ENCODE results near the gene RAP1A. TPM values are rescaled to one million over a fixed set of nuclear protein-coding genes. Genes with fewer than 3 reads are reported as not detected.
"Not testable (repeated sequence)": the region's sequence is repeated elsewhere in the genome, so short reads cannot be mapped to it uniquely, and the experiment has no call there.

The RAP1A gene
- total RNA-seq, 1 donor from 2014 or later: 326 TPM

GRCh38 chr1:111602302-111602701, 17.3 kb upstream of the RAP1A start:
- peaks cover 90% of the 10 kb centered on the region for H3K4me1 Mint-ChIP-seq (ENCODE audit: low read depth)
- peaks cover 30% of the 10 kb centered on the region for H3K36me3 Mint-ChIP-seq (ENCODE audit: low read depth)
- peak overlapping the region; percentile 97 for H3K27ac Mint-ChIP-seq
- peaks cover 3% of the 10 kb centered on the region for H3K9me3 Mint-ChIP-seq
- H3K4me3 Mint-ChIP-seq: peak overlapping the region; percentile 75
- intact Hi-C loops (cut with micrococcal nuclease): loop anchor here (5.0 kb wide), 1 partner anchor 45 kb away; no protein-coding TSS in a partner anchor
- no peaks in the 10 kb centered on the region for H3K27me3 Mint-ChIP-seq (ENCODE audit: insufficient read depth)
- DNase-seq (ENCODE audit: low spot score): no peak

- Mint-ChIP-seq H3K27me3 (ENCODE audit: insufficient read depth) (no peaks in the 10 kb centered on the region), H3K36me3 (ENCODE audit: low read depth) (peaks cover 30% of the 10 kb centered on the region), H3K9me3 (peaks cover 3% of the 10 kb centered on the region), H3K4me1 (ENCODE audit: low read depth) (peaks cover 83% of the 10 kb centered on the region), H3K27ac (peak overlapping the region; percentile 97), H3K4me3 (peak overlapping the region; percentile 75)
- intact Hi-C loops (cut with micrococcal nuclease): loop anchor here (5.0 kb wide), 1 partner anchor 46 kb away; no protein-coding TSS in a partner anchor
- DNase-seq (ENCODE audit: low spot score): peak; percentile 44
Measured at GRCh38 chr1:111602974-111603373, 16.6 kb upstream of the RAP1A start.

- DNase-seq (ENCODE audit: low spot score): peak; percentile 82
- Mint-ChIP-seq H3K4me1 (ENCODE audit: low read depth) (peaks cover 74% of the 10 kb centered on the region), H3K27me3 (ENCODE audit: insufficient read depth) (no peaks in the 10 kb centered on the region), H3K9me3 (peaks cover 3% of the 10 kb centered on the region), H3K36me3 (ENCODE audit: low read depth) (peaks cover 32% of the 10 kb centered on the region), H3K4me3 (peak overlapping the region; percentile 80), H3K27ac (peak overlapping the region; percentile 97)
- intact Hi-C loops (cut with micrococcal nuclease): loop anchor here (1.0 to 5.0 kb wide), 2 partner anchors 12 to 47 kb away; no protein-coding TSS in a partner anchor
Measured at GRCh38 chr1:111603979-111604378, 15.6 kb upstream of the RAP1A start.

- Mint-ChIP-seq H3K36me3 (ENCODE audit: low read depth) (peaks cover 31% of the 10 kb centered on the region), H3K27me3 (ENCODE audit: insufficient read depth) (no peaks in the 10 kb centered on the region), H3K4me3 (peak overlapping the region; percentile 35), H3K9me3 (peaks cover under 1% of the 10 kb centered on the region), H3K4me1 (ENCODE audit: low read depth) (peaks cover 69% of the 10 kb centered on the region), H3K27ac (peak overlapping the region; percentile 97)
- DNase-seq (ENCODE audit: low spot score): no peak
- intact Hi-C loops (cut with micrococcal nuclease): loop anchor here (1.0 to 5.0 kb wide), 2 partner anchors 11 to 48 kb away; no protein-coding TSS in a partner anchor
Measured at GRCh38 chr1:111604931-111605330, 14.7 kb upstream of the RAP1A start.

GRCh38 chr1:111605576-111605975, 14.0 kb upstream of the RAP1A start:
- peaks cover 69% of the 10 kb centered on the region for H3K4me1 Mint-ChIP-seq (ENCODE audit: low read depth)
- no peaks in the 10 kb centered on the region for H3K9me3 Mint-ChIP-seq
- DNase-seq (ENCODE audit: low spot score): no peak
- intact Hi-C loops (cut with micrococcal nuclease): no loop called here
- no peaks in the 10 kb centered on the region for H3K27me3 Mint-ChIP-seq (ENCODE audit: insufficient read depth)
- peak overlapping the region; percentile 80 for H3K27ac Mint-ChIP-seq
- H3K36me3 Mint-ChIP-seq (ENCODE audit: low read depth): peaks cover 31% of the 10 kb centered on the region
- H3K4me3 Mint-ChIP-seq: no peak overlapping the region

- Mint-ChIP-seq H3K27ac (peak overlapping the region; percentile 54), H3K4me1 (ENCODE audit: low read depth) (peaks cover 61% of the 10 kb centered on the region), H3K36me3 (ENCODE audit: low read depth) (peaks cover 30% of the 10 kb centered on the region)
- H3K9me3 Mint-ChIP-seq; H3K27me3 Mint-ChIP-seq (ENCODE audit: insufficient read depth); intact Hi-C loops (cut with micrococcal nuclease); H3K4me3 Mint-ChIP-seq; DNase-seq (ENCODE audit: low spot score): not testable (repeated sequence)
Measured at GRCh38 chr1:111606457-111607215, 13.0 kb upstream of the RAP1A start.

- H3K9me3 Mint-ChIP-seq; H3K27ac Mint-ChIP-seq; H3K27me3 Mint-ChIP-seq (ENCODE audit: insufficient read depth); intact Hi-C loops (cut with micrococcal nuclease); DNase-seq (ENCODE audit: low spot score); H3K4me3 Mint-ChIP-seq: not testable (repeated sequence)
- H3K36me3 Mint-ChIP-seq (ENCODE audit: low read depth): peaks cover 28% of the 10 kb centered on the region
- peaks cover 49% of the 10 kb centered on the region for H3K4me1 Mint-ChIP-seq (ENCODE audit: low read depth)
Measured at GRCh38 chr1:111608528-111608927, 11.1 kb upstream of the RAP1A start.

- intact Hi-C loops (cut with micrococcal nuclease): no loop called here
Measured at GRCh38 chr1:111611986-111612385, 7.6 kb upstream of the RAP1A start.

GRCh38 chr1:111615870-111616715, 3.5 kb upstream of the RAP1A start:
- H3K9me3 Mint-ChIP-seq: no peaks in the 10 kb centered on the region
- H3K36me3 Mint-ChIP-seq (ENCODE audit: low read depth): peaks cover 25% of the 10 kb centered on the region
- no peaks in the 10 kb centered on the region for H3K27me3 Mint-ChIP-seq (ENCODE audit: insufficient read depth)
- peak overlapping the region; percentile 67 for H3K4me3 Mint-ChIP-seq
- H3K4me1 Mint-ChIP-seq (ENCODE audit: low read depth): peaks cover 55% of the 10 kb centered on the region
- DNase-seq (ENCODE audit: low spot score): peak; percentile 68
- H3K27ac Mint-ChIP-seq: peak overlapping the region; percentile 90
- intact Hi-C loops (cut with micrococcal nuclease): loop anchor here (1.0 to 5.0 kb wide), 3 partner anchors 12 to 734 kb away; no protein-coding TSS in a partner anchor

More at GRCh38 chr1:111611986-111612385, 7.6 kb upstream of the RAP1A start:
- Mint-ChIP-seq H3K4me1 (ENCODE audit: low read depth) (peaks cover 42% of the 10 kb centered on the region), H3K27me3 (ENCODE audit: insufficient read depth) (no peaks in the 10 kb centered on the region), H3K36me3 (ENCODE audit: low read depth) (peaks cover 23% of the 10 kb centered on the region), H3K27ac (no peak overlapping the region), H3K9me3 (no peaks in the 10 kb centered on the region), H3K4me3 (no peak overlapping the region)
- DNase-seq (ENCODE audit: low spot score): no peak

- peaks cover 39% of the 10 kb centered on the region for H3K36me3 Mint-ChIP-seq (ENCODE audit: low read depth)
- H3K27me3 Mint-ChIP-seq (ENCODE audit: insufficient read depth): no peaks in the 10 kb centered on the region
- DNase-seq (ENCODE audit: low spot score): no peak
- peaks cover 68% of the 10 kb centered on the region for H3K4me1 Mint-ChIP-seq (ENCODE audit: low read depth)
- H3K9me3 Mint-ChIP-seq: no peaks in the 10 kb centered on the region
- intact Hi-C loops (cut with micrococcal nuclease): loop anchor here (2.0 to 5.0 kb wide), 2 partner anchors 477 to 736 kb away; partner anchors contain the start of genes CEPT1 and DRAM2
- H3K27ac Mint-ChIP-seq: peak overlapping the region; percentile 92
- H3K4me3 Mint-ChIP-seq: peak overlapping the region; percentile 89
Measured at GRCh38 chr1:111618081-111618480, 1.5 kb upstream of the RAP1A start.

GRCh38 chr1:111618961-111619634, 491 bp upstream of the RAP1A start:
- Mint-ChIP-seq H3K9me3 (no peaks in the 10 kb centered on the region), H3K27me3 (ENCODE audit: insufficient read depth) (no peaks in the 10 kb centered on the region), H3K27ac (peak overlapping the region; percentile 91), H3K4me1 (ENCODE audit: low read depth) (peaks cover 78% of the 10 kb centered on the region), H3K4me3 (peak overlapping the region; percentile 89), H3K36me3 (ENCODE audit: low read depth) (peaks cover 44% of the 10 kb centered on the region)
- intact Hi-C loops (cut with micrococcal nuclease): loop anchor here (1.0 to 5.0 kb wide), 4 partner anchors 60 to 737 kb away; partner anchors contain the start of genes CEPT1, DDX20 and DRAM2
- DNase-seq (ENCODE audit: low spot score): no peak

- Mint-ChIP-seq H3K27me3 (ENCODE audit: insufficient read depth) (no peaks in the 10 kb centered on the region), H3K4me1 (ENCODE audit: low read depth) (peaks cover 76% of the 10 kb centered on the region), H3K4me3 (peak overlapping the region; percentile 99), H3K27ac (peak overlapping the region; percentile 93), H3K9me3 (no peaks in the 10 kb centered on the region), H3K36me3 (ENCODE audit: low read depth) (peaks cover 40% of the 10 kb centered on the region)
- intact Hi-C loops (cut with micrococcal nuclease): loop anchor here (5.0 kb wide), 1 partner anchor 403 kb away; no protein-coding TSS in a partner anchor
- no peak for DNase-seq (ENCODE audit: low spot score)
Measured at GRCh38 chr1:111620441-111620971, 917 bp downstream of the RAP1A start.

Measured in activated T-helper 1 cell treated with anti-CD3 and anti-CD28 coated beads, Interleukin-12 subunit alpha, Interleukin-12 subunit beta, Interleukin-2, Interleukin-4 antibody, amounts not matched to agents 30 ng/mL and 10 ng/mL and 1 ng/mL, durations not matched to agents 14 hours and 24 hours and 36 hours (primary cell).